CD4-positive, alpha-beta T cell (primary cell): ENCODE data around the gene C17orf67. TPM values are rescaled to one million over a fixed set of nuclear protein-coding genes. Genes with fewer than 3 reads are reported as not detected.

Source experiments
- ATAC-seq: fragments of 200-7000 bp; cut with Tn5 transposase; one replicate; pipeline ENCODE4 v1.10.0; 2022; ENCODE audit warnings: mild to moderate bottlenecking; ENCODE audit not compliant: poor library complexity
- CTCF ChIA-PET: fragments of 350-600 bp; sonication (Branson Sonifier 250); formaldehyde crosslinking; loops from one replicate; lab custom pipeline; 2021; ENCODE audit warnings: antibody characterized with exemption, inconsistent platforms; lab: Charles Lee
- POLR2A ChIA-PET: fragments of 350-600 bp; sonication (Branson Sonifier 250); formaldehyde crosslinking; loops from one replicate; lab custom pipeline; 2021; ENCODE audit warnings: antibody characterized with exemption, inconsistent platforms; lab: Charles Lee
- DNase-seq, 14 experiments: peaks; one replicate each; pipeline ENCODE4 v3.0.0-alpha.2; 2013 to 2020; ENCODE audit warnings: mixed read lengths in 2 of 14
- H3K27ac ChIP-seq, 2 donors: one replicate each; pipeline versions ENCODE4 v1.5.1 to v1.7.0; 2013; ENCODE audit warnings: low read length in 2 of 2, low read depth in 1 of 2, mild to moderate bottlenecking in 1 of 2
- H3K27me3 ChIP-seq, 2 experiments: 1 replicate in 1 of 2; 2 replicates in 1 of 2; pipeline versions ENCODE4 v1.6.1 to v1.7.0; 2013; ENCODE audit warnings: low read length in 2 of 2, control low read depth in 1 of 2, mild to moderate bottlenecking in 1 of 2, moderate library complexity in 1 of 2; ENCODE audit not compliant: insufficient read depth in 2 of 2, control insufficient read depth in 1 of 2
- H3K36me3 ChIP-seq: one replicate; pipeline ENCODE4 v1.6.1; 2013; ENCODE audit warnings: low read length, control low read depth; ENCODE audit not compliant: insufficient read depth
- H3K4me1 ChIP-seq: one replicate; pipeline ENCODE4 v1.6.1; 2013; ENCODE audit warnings: low read length, control low read depth; ENCODE audit not compliant: insufficient read depth
- H3K4me3 ChIP-seq: one replicate; pipeline ENCODE4 v1.5.1; 2013; ENCODE audit warnings: mild to moderate bottlenecking, low read length, moderate library complexity
- H3K9me3 ChIP-seq, 2 experiments: 1 replicate in 1 of 2; 2 replicates in 1 of 2; pipeline versions ENCODE4 v1.6.1 to v1.7.0; 2013; ENCODE audit warnings: low read length in 2 of 2, mild to moderate bottlenecking in 2 of 2, control low read depth in 1 of 2, moderate library complexity in 1 of 2; ENCODE audit not compliant: control insufficient read depth in 1 of 2, insufficient read depth in 1 of 2
- H3K27ac Mint-ChIP-seq: one replicate; pipeline ENCODE4 v1.8.0; 2020; ENCODE audit warnings: mixed read lengths
- H3K27me3 Mint-ChIP-seq: one replicate; pipeline ENCODE4 v1.8.0; 2021; ENCODE audit warnings: mixed read lengths
- H3K36me3 Mint-ChIP-seq: one replicate; pipeline ENCODE4 v1.8.0; 2021; ENCODE audit warnings: low read depth, mixed read lengths
- H3K4me1 Mint-ChIP-seq: one replicate; pipeline ENCODE4 v1.8.0; 2021; ENCODE audit warnings: low read depth, mixed read lengths
- H3K4me3 Mint-ChIP-seq: one replicate; pipeline ENCODE4 v1.8.0; 2020; ENCODE audit warnings: mild to moderate bottlenecking, mixed read lengths
- H3K9me3 Mint-ChIP-seq: one replicate; pipeline ENCODE4 v1.8.0; 2020; ENCODE audit warnings: mixed read lengths
- CTCF ChIP-seq: fragments of 200-600 bp; IDR thresholded peaks from one replicate; pipeline ENCODE4 v1.8.0; 2022; ENCODE audit warnings: antibody characterized with exemption, mild to moderate bottlenecking
- intact Hi-C, 2 experiments: fragments of 100-400 bp; cut with DNase I in 1 of 2; cut with micrococcal nuclease in 1 of 2; formaldehyde crosslinking; loops; one replicate each; pipeline versions ENCODE4 v1.15.1 to v1.9.0; 2023 to 2025; cut with DNase I, micrococcal nuclease
- total RNA-seq, 174 experiments: library from RNA in 2 of 174; stranded (reverse) in 2 of 174; gene quantifications; one replicate each; pipeline ENCODE4 v1.2.3 and lab custom pipeline; 2021 to 2026

C17orf67 gene
- total RNA-seq, 2 experiments from 2014 or later, result 4.3 to 4.8 TPM

GRCh38 chr17:56810343-56810742, 23.4 kb downstream of the C17orf67 start:
- no peak overlapping the region for H3K27ac Mint-ChIP-seq
- POLR2A ChIA-PET, result no interaction called here
- no peaks in the 10 kb centered on the region for H3K4me1 Mint-ChIP-seq

GRCh38 chr17:56809820-56810179, 23.9 kb downstream of the C17orf67 start:
- Mint-ChIP-seq H3K36me3 (peaks cover 14% of the 10 kb centered on the region), H3K27me3 (no peaks in the 10 kb centered on the region), H3K9me3 (no peaks in the 10 kb centered on the region), H3K4me1 (no peaks in the 10 kb centered on the region), H3K27ac (no peak overlapping the region), H3K4me3 (no peak overlapping the region)
- intact Hi-C loops, result no loop called here
- no peak for ATAC-seq
- Histone ChIP-seq H3K4me3 (no peak overlapping the region), H3K36me3 (no peaks in the 10 kb centered on the region), H3K27me3 (peaks cover 0 to 3% of the 10 kb centered on the region in 2 experiments), H3K27ac (no peak overlapping the region), H3K9me3 (no peaks in the 10 kb centered on the region), H3K4me1 (no peaks in the 10 kb centered on the region)
- ChIA-PET POLR2A (no interaction called here), CTCF (no interaction called here)
- no peak for TF ChIP-seq CTCF
- no peak for DNase-seq

More at GRCh38 chr17:56810343-56810742, 23.4 kb downstream of the C17orf67 start:
- CTCF ChIA-PET, result no interaction called here
- DNase-seq (no peak), ATAC-seq (no peak)
- no peak for TF ChIP-seq CTCF
- H3K4me1 ChIP-seq, result no peaks in the 10 kb centered on the region
- H3K27me3 ChIP-seq, result peaks cover 0 to 3% of the 10 kb centered on the region in 2 experiments
- Mint-ChIP-seq H3K4me3 (no peak overlapping the region), H3K36me3 (peaks cover 8% of the 10 kb centered on the region), H3K27me3 (no peaks in the 10 kb centered on the region), H3K9me3 (no peaks in the 10 kb centered on the region)
- H3K4me3 ChIP-seq, result no peak overlapping the region
- no peak overlapping the region for H3K27ac ChIP-seq
- H3K36me3 ChIP-seq, result no peaks in the 10 kb centered on the region
- no peaks in the 10 kb centered on the region for H3K9me3 ChIP-seq
- intact Hi-C loops, result no loop called here

GRCh38 chr17:56809106-56809819, 24.5 kb downstream of the C17orf67 start:
- ChIA-PET POLR2A (no interaction called here), CTCF (no interaction called here)
- Mint-ChIP-seq H3K36me3 (peaks cover 17% of the 10 kb centered on the region), H3K27ac (no peak overlapping the region), H3K9me3 (no peaks in the 10 kb centered on the region), H3K27me3 (no peaks in the 10 kb centered on the region), H3K4me3 (no peak overlapping the region), H3K4me1 (no peaks in the 10 kb centered on the region)
- ATAC-seq (no peak), DNase-seq (no peak)
- Histone ChIP-seq H3K4me3 (no peak overlapping the region), H3K4me1 (no peaks in the 10 kb centered on the region), H3K27me3 (peaks cover 0 to 3% of the 10 kb centered on the region in 2 experiments), H3K27ac (no peak overlapping the region), H3K36me3 (no peaks in the 10 kb centered on the region), H3K9me3 (no peaks in the 10 kb centered on the region)
- TF ChIP-seq CTCF, result no peak
- intact Hi-C loops, result no loop called here
